Right forelimb (tissue), 1 donor: Measurements from ENCODE around the gene TNNT1.

ENCODE experiments used
- DNase-seq: peaks from one replicate; pipeline ENCODE4 v3.0.0-alpha.2; 2018

Gene TNNT1

DNA sequence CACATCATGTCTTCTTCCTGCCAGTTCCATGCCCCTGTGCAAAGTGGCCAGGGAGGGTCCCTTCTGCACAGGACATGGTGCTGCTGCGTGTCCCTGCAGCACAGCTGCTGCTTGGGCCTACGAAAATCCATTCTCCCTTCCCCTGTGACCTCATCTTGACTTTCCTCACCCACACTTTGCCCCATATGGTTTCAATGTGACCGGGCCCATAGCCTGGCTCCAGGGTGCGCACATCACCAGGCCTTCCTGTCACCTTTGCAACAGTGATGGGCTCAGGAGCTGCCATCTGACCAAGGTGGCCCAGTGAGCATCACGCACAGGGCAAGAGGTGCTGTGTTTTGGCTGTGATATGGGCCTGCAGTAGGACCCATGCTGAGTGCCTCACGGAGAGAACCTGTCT lies 42.4 kb downstream of the TNNT1 start:
- no peak for DNase-seq

DNA sequence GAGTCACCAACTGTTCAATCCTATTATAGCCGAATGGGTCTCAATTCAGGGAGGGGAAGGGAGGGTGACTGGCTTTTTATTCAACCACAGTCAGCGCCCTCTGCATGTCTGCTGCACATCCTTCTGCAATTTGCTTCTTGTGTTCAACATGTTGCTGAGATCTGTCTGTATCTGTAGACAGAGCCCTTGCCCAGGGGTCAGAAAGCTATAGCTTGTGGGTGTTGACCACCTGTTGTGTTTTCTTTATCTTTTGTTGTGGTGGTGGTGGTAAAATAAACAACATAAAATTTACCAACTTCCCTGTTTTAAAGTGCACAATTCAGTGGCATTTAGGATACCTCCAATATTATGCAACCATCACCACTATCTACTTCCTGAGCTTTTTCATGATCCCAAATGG lies 43.8 kb downstream of the TNNT1 start:
- no peak for DNase-seq

DNA sequence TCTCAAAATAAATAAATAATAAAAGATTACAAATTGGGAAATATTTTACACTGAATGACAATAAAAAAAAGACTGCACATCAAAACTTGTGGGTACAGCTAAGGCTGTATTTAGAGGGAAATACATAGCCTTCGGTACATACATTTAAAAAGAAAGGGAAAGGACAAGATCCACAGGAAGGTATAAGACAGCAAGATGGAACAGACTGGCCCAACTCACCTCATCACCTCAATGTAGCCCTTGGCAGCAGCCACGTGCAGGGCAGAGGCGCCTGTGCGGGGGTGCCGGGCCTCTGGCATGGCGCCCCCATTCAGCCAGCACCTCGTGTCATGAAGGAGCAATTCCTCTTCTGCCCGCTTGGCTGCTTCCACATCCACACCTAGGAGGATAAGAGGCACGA lies 45.8 kb downstream of the TNNT1 start:
- DNase-seq: no peak

DNA sequence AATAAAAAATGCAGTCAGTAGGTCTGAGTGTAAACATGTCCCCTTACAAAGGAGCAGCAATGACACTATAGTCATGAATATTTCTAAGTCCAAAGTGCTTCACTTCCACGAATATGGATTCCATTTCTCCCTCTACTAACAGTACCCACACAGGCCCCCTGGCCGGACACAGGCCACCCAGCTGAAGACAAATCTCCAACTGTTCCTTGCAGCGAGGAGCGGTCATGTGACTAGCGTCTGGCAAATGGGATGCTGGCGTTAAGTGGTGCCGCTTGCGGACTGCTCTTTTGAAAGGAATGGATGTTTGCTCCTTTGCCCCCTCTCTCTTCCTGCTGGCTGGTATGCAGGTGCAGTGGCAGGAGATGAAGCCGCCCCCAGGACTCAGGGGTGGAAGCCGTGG lies 47.7 kb downstream of the TNNT1 start:
- DNase-seq: no peak

DNA sequence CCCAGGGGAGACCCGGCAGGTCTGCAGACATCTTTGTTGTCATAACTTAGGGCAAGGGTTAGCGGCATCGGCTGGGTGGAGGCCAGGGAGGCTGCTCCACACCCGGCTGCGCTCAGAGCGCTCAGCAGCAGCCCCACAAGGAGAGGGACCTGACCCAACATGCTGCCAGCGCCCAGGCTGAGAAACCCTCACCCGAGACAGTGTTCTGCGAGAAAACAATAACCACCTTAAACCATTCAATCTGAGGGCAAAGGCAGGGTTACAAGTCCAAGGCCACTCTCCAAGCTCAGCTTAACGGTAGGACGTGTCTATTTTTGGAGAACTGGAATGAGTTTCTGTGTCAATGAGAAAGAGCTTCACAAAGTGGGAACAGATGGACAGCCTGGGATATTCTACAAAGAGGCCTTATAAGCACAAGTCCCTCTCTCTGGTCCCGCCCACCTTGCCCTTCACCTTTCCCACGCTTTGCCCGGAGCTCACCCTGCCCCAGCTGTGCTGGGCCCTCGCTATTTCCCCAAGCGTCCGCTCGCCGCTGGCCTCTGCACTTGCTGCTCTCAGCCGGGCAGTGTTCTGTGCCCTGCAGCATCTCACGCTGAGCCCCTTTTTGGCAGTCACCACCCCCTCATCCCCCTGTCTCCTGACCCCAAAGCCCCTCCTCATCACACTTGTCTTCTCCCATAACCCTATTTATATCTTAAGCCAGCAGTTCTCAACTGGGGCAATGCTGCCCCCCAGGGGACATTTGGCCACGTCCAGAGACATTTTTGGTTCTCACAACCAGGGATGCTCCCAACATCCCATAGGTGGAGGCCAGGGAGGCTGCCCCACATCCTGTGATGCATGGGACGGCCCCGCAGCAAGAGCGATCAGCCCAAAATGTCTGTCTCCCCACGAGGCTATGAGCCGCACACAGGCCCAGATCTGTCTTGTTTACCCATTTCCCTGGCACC lies 49.2 kb downstream of the TNNT1 start:
- no peak for DNase-seq

DNA sequence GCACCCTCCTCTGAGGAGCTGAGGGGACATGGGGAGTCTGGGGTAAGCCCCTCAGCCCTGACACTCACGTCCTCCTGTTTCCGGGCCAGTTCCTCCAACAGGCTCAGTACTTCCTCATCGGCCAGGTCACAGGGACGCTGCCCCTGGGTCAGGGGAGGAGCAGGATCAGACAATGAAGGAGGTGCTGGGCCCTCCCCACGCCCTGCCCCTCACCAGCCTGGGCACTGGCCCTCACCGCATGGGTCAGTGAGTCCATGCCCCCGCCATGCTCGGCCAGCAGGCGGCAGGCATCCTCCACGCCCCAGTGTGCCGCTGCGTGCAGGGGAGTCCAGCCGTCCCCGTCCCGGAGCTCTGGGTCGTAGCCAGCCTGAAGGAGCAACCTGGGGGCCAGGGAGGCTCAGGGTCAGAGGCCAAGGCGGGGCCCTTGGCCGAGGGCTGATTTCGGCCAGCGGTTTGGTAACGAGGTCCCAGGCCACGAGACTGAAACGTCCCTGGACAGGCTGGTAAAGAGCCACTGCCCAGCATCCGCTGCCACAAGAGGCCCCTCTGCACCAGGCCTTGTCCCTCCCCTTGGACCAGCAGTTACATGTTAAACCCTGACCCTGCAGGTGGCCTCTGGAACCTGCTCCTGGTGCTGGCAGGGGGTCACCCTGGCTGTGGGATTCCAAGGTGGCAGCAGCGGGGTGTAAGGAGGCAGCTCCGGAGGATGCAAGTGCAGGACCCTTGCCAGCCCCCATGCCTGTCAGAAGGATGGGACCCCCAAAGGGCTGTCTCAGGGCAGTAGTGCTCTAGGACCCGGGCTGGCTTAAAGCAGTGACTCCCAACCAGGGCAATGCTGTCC lies 50.1 kb downstream of the TNNT1 start:
- DNase-seq: no peak

DNA sequence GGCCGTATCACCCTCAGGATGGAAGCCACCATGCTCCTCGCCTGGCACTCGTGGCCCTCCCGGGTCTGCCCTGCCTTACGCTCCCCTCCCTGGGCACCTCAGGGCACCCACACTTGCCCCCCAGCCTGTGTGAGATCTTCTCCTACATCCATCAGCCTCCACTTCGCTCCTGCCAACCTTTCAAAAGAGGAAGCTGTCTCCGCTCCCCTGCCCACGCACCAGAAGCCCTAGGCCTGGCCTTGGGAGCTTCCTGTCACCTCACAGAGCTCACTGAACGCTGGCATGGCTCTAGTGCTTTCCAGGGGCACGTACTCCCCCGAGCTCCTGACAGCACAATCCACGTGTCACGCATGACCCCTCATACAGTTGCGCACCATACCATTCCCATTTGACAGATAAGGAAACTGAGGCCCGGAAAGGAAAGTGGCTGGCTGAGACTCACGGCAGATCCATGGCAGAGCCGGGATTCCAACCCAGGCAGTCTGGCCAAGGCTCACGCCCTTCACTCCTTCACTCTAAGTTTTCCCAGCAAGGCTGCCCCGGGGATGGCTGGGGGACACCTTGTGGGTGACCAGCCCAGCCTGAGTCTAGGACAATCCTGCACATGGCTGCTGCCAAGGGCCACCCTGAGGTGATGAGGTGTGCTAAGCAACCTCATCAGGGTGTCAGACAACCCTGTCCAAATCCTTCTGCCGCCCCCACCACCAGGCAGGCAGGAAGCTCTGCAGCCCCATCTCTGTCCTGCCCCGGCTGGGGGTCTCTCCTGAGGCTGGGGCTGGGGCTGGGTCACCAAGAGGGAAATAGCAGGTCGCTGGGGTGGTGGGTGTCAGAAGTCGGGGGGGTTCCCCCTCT lies 50.9 kb downstream of the TNNT1 start:
- no peak for DNase-seq

DNA sequence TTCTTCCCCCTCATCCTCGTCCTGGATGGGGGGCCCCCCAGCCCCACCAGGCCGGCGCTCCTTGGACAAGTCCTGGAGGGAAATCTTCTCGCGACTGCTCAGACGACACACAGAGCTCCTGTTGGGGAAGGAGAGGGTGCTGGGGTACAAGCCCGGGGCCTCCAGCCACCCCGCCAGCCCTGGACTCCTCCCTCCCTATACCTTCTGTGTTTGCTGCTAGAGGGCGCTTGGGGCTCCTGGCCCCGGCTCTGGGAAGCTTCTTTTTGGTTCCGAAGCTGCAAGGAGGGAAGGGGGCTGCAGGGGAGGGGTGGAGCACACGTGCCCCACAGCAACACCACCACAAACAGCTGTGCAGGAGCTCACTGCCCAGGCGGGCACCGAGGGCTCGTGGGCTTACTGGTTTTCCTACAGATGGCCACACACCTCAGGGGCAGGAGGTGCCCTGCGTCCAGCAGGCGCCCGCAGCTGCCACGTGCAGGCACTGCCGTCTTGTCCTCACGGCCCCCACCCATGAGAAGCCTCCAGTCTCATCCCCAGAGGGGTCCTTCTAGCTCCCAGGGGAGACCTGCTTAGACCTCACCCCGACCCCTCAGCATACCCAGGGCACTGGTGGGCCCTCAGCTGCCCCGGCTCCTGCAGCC lies 52.8 kb downstream of the TNNT1 start:
- no peak for DNase-seq

DNA sequence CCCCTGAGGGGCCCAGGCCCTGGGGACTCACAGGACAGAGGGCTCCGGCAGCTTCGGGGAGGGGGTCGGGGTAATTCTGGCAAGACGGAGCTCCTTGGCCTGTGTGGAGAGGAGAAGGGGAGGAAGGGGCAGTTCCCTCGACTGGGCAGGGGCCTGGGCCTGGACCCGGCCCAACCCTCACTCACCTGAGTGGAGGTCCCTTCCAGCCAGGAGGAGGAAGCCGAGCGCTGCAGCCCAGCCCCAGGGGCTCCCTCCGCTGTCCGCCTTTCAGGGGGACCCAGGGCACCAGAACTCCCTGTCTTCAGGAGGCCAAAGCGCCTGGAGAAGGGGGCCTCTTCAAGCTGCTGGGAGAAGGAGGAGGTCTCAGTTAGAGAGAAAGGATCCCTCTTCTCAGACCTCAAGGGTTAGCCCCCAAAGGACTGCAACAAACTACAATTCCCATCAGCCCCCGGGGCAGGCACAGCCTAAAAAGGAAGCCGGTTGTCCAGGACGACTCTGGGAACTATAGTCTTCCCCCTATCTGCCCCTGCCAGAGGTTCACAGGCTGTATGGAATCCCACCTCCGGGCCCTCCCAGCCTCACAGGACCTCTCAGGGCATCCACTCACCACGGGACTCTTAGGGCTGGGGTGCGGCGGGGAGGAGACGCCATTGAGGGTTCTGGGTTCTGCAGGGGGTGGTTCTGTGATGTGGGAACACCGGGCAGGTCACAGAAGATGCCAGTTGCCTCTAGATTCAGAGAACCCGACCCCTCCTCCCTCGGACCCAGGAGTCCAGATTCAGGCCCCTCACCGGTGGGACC lies 53.5 kb downstream of the TNNT1 start:
- no peak for DNase-seq

DNA sequence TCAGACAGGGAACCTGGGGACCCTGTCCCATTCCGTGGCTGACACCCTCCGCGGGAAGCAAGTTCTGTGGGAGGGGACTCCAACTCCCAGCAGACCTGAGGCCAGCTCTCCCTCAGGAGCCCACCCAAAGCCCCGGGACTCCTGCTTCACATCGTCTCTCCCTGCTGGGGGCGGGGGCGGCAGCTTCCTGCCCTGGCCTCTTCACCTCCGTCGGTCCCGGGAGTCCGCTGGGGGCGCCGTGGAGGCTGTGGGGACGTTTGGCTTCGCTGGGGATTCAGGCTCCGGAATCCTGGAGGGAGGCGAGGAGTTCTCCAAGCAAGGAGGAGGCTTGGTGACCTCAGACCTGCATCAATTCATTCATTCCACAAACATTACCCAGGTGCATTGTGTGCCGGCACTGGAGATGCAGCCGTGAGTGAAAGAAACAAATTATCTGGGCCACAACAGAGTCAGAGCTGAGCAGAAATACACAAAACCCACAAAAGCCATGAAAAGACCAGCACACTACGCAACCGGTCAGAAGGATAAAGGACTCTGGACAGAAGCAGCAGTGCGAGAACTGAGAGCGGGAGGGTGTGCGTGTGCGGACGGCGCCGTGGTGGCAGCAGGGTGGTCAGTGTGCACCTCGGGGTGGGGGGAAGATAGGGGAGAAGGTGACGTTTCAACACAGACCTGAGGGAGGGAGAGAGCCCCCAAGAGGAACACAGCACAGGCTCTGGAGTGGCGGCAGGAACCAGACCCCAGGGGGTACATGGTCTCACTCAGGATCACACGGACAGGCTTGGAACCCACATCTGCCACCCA lies 54.3 kb downstream of the TNNT1 start:
- DNase-seq: no peak

DNA sequence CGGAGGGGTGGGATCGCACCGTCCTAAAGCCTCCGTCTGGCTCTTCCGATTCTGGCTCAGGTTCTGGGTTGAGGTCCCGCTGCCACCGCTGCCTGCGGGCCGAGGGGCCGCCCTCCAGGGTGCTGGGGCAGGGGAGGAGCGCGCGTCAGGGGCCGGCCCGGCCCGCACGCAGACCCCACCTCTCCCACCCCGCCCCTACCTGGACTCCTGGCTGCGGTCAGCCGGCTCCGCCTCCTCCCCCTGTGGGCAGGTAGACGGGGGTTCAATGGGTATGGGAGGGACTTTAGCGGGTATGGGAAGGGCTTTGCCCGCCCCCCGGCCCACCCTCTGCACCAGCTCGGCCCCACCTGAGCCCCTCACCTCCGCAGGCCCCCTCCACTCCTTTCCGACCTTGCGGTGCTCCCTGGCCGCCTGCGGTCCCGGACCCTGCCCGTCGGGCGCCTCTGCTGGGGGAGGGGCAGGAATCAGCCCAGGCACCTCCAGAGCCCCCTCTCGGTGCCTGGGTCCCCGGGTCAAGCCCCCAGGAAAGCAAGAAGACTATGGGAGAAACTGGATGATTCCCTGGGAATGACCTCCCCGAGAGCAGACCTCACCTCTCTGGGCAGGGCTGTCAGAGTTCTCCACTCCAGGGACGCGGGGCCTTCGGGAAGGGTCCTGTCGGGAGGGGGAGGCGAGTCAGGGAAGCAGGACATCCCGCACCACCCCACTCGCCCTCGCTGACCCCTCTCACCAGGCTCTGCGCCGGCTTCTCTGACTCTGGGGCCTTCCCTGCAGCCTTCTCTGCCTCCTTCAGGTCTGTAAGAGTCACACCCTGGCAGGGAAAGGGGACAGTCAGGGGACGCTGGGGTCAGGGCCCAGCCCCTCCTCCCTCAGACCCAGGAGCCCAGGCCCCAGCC lies 56.3 kb downstream of the TNNT1 start:
- no peak for DNase-seq

DNA sequence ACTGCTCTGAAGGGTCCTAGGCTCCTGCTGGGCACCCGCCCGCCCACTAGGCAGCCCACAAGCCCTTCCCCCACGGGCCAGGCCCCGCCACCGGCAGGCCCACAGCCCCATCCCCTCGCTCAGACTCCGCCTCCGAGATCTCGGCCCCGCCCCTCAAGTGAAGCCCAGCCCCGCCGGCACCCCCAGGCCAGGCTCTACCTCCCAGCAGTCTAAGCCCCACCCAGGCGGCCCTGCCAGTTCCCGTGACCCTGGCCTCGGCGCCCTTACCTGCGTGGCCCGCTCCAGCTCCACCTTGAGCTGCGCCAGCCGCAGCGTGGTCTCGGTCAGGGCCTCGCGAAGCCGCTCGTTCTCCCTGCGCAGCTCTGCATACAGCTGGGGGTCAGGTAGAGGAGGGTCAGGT lies 57.1 kb downstream of the TNNT1 start:
- no peak for DNase-seq

DNA sequence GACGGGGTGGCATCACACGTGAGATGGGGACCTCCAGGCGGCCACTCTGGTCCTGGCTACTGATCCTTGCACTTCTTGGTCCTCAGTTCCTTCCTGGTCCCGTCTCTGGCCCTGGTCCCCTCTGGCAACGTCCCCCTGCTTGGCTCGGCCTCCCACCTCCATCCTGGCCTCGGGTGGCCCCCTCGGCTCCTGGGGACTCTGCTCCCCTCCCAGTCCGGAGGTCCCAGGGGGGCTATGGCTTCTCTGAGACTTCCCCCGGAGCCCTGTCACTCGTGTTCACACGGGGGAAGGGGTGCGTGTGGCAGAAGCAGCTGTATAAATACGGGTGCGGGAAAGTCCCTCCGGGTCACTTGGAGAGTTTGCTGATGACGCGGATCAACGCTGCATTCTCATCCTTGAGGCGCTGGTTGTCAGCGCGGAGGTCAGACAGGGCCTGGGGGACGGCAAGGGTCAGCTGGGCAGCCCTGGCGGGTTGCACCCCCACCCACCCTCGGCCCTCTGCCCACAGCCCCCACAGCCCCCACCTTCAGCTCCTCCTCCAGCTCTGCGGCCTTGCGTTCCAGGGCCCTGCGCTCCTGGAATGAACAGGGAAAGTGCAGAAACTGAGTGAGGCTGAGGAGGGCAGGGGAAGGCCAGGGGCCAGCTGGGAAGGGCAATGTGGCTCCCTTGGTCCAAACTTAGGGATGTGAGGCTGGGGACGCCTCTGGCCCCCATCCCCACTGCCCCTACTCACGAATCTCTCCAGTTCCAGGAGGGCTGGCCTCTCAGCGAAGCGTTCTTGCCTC lies 57.7 kb downstream of the TNNT1 start:
- DNase-seq: no peak

DNA sequence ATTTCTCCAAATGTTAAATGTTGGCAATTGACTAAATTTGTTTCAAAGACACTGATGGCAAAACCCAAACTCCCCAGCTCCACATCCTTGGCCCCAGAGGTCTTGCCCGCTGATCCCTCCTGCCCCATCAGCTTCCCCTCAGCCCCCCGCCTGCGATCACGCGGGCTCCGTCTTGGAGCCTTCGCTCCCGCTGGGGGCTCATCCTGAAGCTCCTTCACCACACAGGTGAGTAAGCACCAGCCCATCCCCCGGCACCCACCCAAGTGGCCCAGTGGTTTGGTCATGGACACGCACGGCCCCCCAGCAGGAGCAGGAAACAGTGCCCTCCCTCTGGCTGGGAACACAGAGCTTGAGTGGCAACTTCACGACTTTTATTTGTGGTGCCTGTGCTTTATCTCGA lies 58.4 kb downstream of the TNNT1 start:
- DNase-seq: no peak

DNA sequence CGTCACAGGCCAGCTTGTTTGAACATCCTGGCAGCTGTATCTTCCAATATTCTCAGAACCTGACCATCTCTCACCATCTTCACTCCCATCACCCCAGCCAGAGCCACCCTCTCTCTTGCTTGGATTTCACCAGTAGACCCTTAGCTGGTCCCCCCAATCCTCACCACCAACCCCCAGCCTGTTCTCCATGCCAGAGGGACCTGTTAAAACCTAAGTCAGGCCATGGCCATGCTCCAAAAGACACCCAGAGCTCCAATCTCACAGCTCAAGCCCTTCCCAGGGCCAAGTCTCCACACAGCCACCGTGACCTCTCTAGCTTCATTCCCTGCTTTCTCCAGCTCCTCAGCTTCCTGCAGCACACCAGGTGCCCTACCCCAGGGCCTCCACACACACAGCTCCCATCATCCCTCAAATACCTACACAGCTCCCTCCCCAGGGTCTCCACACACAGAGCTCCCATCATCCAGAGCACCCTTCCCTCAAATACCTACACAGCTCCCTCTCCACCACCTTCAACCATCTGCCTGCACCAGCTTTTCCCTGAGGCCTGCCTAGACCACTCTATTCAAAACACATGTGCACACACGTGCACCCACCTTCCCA lies 59.6 kb downstream of the TNNT1 start:
- no peak for DNase-seq

DNA sequence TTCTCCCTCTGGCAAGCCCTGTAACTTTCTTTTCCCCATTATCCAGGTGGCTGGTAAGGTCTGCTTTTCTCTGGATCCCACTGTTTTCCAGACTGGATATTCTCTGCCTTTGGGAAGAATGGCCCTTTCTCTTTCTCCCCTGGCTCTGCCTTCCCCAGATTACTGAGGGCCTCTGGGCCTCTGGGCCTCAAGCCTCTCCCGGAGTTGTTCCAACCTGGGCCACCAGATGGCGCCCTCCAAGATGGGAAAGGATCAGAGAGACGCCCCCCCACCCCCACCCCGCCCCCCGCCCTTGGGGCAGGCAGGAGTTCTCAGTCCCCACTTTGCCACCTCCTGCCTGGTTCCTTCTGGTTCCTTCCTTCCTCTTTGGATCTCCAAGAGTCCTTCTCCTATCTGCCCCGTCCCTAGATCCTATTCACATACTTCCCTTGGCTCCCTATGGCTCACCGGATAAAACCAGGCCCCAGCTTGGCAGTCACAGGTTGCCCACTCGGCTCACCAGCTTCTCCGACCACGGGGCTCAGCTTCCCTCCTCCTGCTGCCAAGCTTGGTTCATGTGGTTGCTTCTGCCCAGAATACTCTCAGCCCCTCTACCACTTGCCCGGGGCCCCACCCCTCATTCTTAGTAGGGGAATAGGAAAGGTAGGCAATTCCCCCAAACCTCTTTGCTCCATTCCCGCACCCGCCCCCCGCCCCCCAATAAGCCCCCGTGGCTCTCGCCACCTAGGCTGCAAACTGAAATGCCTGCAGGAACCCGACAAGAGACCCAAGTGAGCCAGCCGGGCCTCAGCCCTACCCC lies 60.3 kb downstream of the TNNT1 start:
- DNase-seq: peak; percentile 84

DNA sequence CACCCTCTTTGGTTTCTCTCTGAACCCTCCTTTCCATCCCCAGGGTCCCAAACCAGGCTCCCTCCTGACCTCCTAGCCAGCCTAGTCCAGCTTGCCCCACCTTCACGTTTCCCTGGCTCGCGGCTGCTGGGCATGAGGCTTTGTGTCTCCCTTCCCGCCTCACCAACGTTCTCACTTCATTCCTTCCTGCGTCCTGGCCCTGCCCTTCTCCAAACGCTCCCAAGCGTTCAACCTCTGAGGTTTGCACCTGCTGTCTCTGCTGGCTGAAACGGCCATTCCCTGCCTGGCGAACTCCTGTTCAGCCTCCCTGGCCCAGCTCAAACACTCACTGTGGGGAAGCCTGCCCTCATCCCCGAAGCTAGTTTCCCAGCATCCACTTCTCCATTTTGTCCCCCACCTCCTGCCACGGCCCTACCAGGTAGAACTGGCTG lies 61.0 kb downstream of the TNNT1 start:
- no peak for DNase-seq

DNA sequence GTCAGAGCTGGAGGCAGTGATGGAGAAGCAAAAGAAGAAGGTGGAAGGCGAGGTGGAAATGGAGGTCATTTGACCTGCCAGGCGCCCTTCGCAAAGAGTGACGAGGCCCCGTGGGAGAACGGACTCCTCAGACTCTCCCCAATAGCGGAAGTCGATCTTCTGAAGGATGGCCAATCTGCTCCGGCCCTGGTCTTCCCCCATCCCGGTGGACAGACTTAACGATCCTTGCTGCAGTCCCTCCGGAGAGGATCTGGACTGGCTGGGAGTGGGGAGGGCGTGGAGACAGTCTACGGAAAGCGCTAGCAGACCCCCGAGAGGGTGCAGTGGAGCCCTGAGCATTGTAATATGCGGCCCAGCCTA lies 61.5 kb downstream of the TNNT1 start:
- DNase-seq: no peak
